ENCODE data around the gene ZFAND3. TPM values are rescaled to one million over a fixed set of nuclear protein-coding genes. Genes with fewer than 3 reads are reported as not detected.
A peak's percentile ranks its signal among the peaks of the same experiment; 100 is the strongest.

Gene ZFAND3
- total and polyA plus RNA-seq, 7 donors: 48.5 to 166 (median 141) TPM

DNA sequence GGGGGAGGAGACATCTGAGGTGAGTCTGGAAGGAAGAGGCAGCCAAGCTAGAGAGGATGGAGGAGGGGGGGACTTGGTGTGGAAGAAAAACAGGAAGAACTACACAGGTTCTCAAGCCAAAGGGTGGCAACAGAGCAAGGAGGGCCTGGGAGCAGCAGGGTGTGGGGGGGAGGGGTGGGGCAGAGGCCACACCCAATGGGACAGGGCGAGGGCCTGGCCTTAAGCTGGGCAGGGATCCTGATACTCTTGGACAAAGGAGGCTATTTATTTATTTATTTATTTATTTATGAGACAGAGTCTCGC is 359.0 kb downstream of the ZFAND3 start:
- no peak overlapping the region for H3K4me3 ChIP-seq
- WGBS, 3 donors: 91 to 95% (median 92%) methylated on average over 2 of the region's 2 CpGs
- peaks cover 0 to 5% of the 10 kb centered on the region in 2 donors for H3K36me3 ChIP-seq (ENCODE audit: insufficient read depth in 1 of 2, low read depth in 1 of 2)
- intact Hi-C loops (cut with DNase I): no loop called here
- peaks cover 5% of the 10 kb centered on the region for H3K4me1 ChIP-seq
- no peaks in the 10 kb centered on the region for H3K9me3 ChIP-seq
- TF ChIP-seq, protein P1, sequence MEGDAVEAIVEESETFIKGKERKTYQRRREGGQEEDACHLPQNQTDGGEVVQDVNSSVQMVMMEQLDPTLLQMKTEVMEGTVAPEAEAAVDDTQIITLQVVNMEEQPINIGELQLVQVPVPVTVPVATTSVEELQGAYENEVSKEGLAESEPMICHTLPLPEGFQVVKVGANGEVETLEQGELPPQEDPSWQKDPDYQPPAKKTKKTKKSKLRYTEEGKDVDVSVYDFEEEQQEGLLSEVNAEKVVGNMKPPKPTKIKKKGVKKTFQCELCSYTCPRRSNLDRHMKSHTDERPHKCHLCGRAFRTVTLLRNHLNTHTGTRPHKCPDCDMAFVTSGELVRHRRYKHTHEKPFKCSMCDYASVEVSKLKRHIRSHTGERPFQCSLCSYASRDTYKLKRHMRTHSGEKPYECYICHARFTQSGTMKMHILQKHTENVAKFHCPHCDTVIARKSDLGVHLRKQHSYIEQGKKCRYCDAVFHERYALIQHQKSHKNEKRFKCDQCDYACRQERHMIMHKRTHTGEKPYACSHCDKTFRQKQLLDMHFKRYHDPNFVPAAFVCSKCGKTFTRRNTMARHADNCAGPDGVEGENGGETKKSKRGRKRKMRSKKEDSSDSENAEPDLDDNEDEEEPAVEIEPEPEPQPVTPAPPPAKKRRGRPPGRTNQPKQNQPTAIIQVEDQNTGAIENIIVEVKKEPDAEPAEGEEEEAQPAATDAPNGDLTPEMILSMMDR (IDR thresholded peaks at IDR 0.05): no peak
- DNase-seq: no peak
- ATAC-seq: no peak
- no peak overlapping the region for H3K27ac ChIP-seq
- no peaks in the 10 kb centered on the region for H3K27me3 ChIP-seq (ENCODE audit: insufficient read depth in 3 of 3, low read length in 2 of 3)

DNA sequence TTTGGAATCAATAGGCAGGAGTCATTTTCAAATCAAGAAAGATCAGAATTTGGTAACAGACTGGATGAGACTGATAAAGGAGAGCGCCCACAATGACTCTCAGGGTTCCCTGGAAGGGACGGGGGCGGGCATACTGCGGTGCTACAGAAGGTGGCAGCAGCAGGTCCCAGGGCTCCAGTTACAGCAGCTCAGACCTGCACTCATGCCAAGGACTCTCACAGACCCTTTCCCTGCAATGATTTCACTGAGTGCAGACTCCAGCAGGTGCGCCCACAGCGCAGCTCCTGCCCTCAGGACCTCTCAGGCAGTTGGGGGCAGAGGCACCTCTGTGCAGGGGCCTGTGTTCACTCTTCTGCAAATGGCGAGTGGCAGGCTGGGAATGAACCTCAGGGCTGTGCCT is 359.8 kb downstream of the ZFAND3 start:
- WGBS, 3 donors: 76 to 89% (median 79%) methylated on average over 7 of the region's 7 CpGs
- no peaks in the 10 kb centered on the region for H3K27me3 ChIP-seq (ENCODE audit: insufficient read depth in 3 of 3, low read length in 2 of 3)
- TF ChIP-seq, protein P1 (IDR thresholded peaks at IDR 0.05): peak; percentile 27
- peaks cover 0 to 2% of the 10 kb centered on the region in 2 donors for H3K36me3 ChIP-seq (ENCODE audit: insufficient read depth in 1 of 2, low read depth in 1 of 2)
- H3K4me3 ChIP-seq: no peak overlapping the region
- intact Hi-C loops (cut with DNase I): no loop called here
- peak; percentile 63 to 80 (median 74) for ATAC-seq
- no peaks in the 10 kb centered on the region for H3K9me3 ChIP-seq
- no peak for DNase-seq
- H3K4me1 ChIP-seq: peaks cover 5% of the 10 kb centered on the region
- H3K27ac ChIP-seq: no peak overlapping the region

DNA sequence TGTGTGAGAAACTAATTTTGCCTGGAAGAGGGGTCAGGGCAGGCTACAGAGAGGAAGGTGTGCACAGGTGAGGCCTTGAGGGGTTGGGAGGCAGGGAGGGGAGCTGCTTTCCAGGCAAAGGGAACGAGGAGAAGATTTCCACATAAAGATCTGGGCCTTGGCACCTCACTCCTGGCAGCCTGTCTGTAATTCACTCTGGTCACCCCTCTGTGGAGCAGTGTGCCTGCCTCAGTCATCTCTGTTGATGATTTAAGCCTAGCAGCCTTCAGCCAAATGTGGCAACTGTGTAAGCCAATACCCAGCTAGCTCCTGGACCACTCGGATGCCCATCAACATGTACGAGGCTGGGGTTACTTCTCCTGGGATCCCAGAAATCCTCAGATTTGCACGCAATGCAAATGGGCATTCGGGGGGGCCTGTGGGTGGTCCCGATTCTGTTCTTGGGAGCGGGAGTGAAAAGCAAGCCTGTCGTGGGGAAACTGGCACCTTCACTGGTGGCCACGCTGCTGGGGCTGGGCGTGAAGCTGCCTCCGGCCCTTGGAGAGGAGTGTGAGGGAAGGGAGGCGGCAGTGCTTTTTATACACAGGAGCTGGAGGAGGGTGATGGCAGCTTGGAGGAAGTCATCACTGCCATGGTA is 360.4 kb downstream of the ZFAND3 start:
- Histone ChIP-seq H3K36me3 (ENCODE audit: insufficient read depth in 1 of 2, low read depth in 1 of 2) (no peaks in the 10 kb centered on the region), H3K27me3 (ENCODE audit: insufficient read depth in 3 of 3, low read length in 2 of 3) (no peaks in the 10 kb centered on the region), H3K9me3 (no peaks in the 10 kb centered on the region), H3K4me3 (no peak overlapping the region), H3K4me1 (peaks cover 5% of the 10 kb centered on the region), H3K27ac (no peak overlapping the region)
- ATAC-seq (peak; percentile 59 to 85 (median 71)), DNase-seq (no peak)
- WGBS, 3 donors: 35 to 65% (median 51%) methylated on average over 12 of the region's 12 CpGs
- intact Hi-C loops (cut with DNase I): loop anchor here in 1 of 2 donors (5.0 kb wide), 1 partner anchor 317 kb away; no protein-coding TSS in a partner anchor
- TF ChIP-seq, protein P1 (IDR thresholded peaks at IDR 0.05): no peak

DNA sequence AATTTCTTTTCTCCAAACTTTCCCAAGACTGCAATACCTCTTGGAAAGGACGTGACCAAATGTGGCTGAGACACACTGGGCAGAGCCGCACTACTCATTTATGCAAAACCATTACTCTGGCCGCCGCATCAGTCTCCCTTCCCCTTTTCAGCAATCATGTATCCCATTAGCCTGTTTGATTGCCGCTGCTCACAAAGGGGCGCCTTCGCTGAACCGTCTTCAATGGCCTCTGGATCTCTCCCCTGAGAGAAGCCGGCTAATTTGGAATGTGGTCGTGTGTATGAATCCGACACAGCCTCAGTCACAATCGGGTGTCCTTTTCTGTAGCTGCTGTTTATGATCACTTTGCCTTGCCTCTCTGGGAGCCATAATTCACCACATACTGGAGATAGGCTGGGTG is 361.1 kb downstream of the ZFAND3 start:
- WGBS, 3 donors: 81 to 84% (median 82%) methylated on average over 12 of the region's 12 CpGs
- intact Hi-C loops (cut with DNase I): loop anchor here in 1 of 2 donors (5.0 kb wide), 1 partner anchor 317 kb away; no protein-coding TSS in a partner anchor

More for the DNA sequence above, 361.1 kb downstream of the ZFAND3 start:
- Histone ChIP-seq H3K4me3 (no peak overlapping the region), H3K4me1 (peaks cover 5% of the 10 kb centered on the region), H3K9me3 (no peaks in the 10 kb centered on the region), H3K27ac (no peak overlapping the region), H3K36me3 (ENCODE audit: insufficient read depth in 1 of 2, low read depth in 1 of 2) (no peaks in the 10 kb centered on the region), H3K27me3 (ENCODE audit: insufficient read depth in 3 of 3, low read length in 2 of 3) (no peaks in the 10 kb centered on the region)
- DNase-seq (no peak), ATAC-seq (no peak)
- TF ChIP-seq, protein P1 (IDR thresholded peaks at IDR 0.05): no peak
